GM19463 (cell line): ENCODE data around the gene RUVBL1.
"Not testable (repeated sequence)": the region's sequence is repeated elsewhere in the genome, so short reads cannot be mapped to it uniquely, and the experiment has no call there.

Experiments used
- ATAC-seq: cut with Tn5 transposase; IDR thresholded peaks from one replicate; pipeline ENCODE4 v1.9.1; 2021; ENCODE audit warnings: mild to moderate bottlenecking, moderate library complexity; ENCODE audit not compliant: unreplicated experiment

The RUVBL1 gene

GRCh38 chr3:128123538-128124368 lies at the start of gene RUVBL1:
TSS of gene RUVBL1 (minus strand) at chr3:128123812. CDS start at chr3:128123724, 88 bp downstream.
- peak; percentile 100 for ATAC-seq

GRCh38 chr3:128173200-128173599 lies 49.6 kb upstream of the RUVBL1 start:
- no peak for ATAC-seq

DNA sequence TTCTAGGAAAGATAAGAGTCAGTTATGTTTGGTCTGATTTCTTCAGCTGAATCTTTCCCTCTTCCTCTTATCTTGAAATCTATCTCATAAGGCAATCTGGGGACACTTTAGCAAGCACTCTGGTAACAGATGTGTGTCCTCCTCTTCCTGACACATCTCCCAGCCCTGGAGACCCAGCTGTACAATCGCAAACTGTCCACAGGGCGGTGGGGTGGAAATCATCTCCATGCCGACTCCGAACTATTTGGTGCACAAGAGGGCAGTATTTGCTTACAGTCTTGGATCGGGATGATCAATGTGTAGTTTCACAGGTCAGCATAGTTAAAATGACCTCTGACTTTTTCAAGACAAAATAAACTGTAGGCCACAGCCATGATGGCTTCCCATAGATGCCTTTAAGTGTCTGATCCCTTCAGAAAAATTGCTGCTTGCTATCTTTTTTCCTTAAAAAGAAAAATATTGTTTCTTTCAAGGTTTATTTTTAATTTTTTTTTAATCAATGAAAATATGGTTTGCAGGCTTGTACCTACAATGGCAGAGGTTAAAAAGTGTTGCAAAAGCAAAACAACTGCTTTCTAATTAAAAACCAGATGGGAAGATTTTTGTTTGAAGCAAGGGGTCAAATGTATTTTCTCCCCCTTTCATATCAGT lies 47.4 kb upstream of the RUVBL1 start:
- no peak for ATAC-seq

DNA sequence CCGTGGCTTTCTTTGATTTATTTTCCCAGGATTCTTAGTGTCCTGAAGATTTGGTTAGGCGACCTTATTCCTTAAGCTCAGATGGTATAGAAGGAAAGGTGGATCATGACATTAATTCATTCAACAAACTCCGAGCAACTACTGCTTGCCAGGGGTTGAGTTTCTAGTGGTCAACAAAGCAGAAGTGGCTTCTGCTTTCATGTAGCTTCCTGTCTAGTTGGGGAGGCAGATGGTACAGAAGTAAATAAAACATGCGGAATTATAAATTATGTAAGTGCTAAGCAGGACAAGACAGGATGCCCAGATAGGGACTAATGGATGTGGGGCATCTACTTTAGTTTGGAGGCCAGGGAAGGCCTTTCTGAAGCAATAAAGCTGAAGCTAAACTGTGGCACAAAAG lies 45.2 kb upstream of the RUVBL1 start:
- ATAC-seq, result no peak

GRCh38 chr3:128167973-128168674 lies 44.5 kb upstream of the RUVBL1 start:
- no peak for ATAC-seq

GRCh38 chr3:128167646-128167972 lies 44.0 kb upstream of the RUVBL1 start:
- no peak for ATAC-seq

- ATAC-seq, result no peak
These were observed 43.4 kb upstream of the RUVBL1 start for GRCh38 chr3:128166971-128167453.

GRCh38 chr3:128163432-128163831 lies 39.8 kb upstream of the RUVBL1 start:
- ATAC-seq, result no peak

DNA sequence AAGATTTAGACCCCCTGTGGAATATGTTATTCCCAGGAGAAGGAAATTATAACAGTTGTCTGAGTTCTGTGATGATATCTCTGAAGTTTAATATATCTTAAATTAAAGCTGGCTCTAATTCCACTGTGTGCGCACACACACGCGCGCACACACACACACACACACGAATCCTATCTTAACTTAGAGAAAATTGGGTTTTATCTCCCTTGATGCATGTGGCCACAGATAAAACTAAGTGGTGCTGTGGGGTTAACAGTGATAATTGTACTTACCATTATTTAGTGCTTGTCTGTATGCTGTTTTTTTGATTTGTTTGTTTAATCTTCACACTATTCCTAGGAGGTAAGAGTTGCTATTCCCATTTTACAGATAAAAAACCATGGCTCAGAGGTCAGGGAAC lies 37.0 kb upstream of the RUVBL1 start:
- ATAC-seq, result no peak

DNA sequence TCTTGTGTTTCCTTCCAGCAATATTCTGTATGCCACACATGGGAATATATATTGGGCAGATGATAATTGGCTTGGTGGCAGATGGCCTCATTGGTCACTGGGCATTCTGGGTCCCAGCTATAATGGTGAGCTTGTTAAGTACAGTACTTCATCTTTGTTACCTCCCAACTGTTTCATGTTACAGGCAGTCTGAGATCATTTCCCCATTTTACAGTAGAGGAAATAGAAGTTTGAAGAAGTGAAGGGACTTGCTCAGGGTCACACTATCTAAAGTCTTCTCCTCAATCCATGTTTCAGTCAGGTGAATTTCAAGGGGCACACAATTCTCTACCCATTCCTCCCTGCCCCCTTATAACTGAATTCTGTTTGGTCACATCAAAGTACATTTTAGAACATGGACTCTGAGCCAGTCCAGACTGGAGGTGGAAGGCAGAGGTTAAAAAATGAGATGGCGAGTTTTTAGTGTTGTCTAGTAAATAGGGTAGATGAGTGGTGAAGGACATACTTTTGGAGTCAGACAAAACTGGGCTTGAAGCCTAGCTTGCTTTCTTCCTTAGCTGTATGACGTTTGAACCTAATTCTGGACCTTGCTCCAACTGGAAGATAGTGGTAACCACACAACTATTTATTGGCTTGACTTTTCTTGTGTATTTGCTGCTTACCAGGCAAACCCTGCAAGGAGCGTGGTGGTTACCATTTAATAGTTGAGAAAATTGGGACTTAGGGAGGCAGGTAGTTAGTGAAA lies 32.2 kb upstream of the RUVBL1 start:
- ATAC-seq, result no peak

GRCh38 chr3:128154354-128154753 lies 30.7 kb upstream of the RUVBL1 start:
- ATAC-seq, result not testable (repeated sequence)

GRCh38 chr3:128153156-128154041 lies 29.8 kb upstream of the RUVBL1 start, which contains the start of gene EEFSEC:
TSS of gene EEFSEC (plus strand) at chr3:128153481. CDS start at chr3:128153508, 27 bp downstream.
- peak; percentile 83 for ATAC-seq

DNA sequence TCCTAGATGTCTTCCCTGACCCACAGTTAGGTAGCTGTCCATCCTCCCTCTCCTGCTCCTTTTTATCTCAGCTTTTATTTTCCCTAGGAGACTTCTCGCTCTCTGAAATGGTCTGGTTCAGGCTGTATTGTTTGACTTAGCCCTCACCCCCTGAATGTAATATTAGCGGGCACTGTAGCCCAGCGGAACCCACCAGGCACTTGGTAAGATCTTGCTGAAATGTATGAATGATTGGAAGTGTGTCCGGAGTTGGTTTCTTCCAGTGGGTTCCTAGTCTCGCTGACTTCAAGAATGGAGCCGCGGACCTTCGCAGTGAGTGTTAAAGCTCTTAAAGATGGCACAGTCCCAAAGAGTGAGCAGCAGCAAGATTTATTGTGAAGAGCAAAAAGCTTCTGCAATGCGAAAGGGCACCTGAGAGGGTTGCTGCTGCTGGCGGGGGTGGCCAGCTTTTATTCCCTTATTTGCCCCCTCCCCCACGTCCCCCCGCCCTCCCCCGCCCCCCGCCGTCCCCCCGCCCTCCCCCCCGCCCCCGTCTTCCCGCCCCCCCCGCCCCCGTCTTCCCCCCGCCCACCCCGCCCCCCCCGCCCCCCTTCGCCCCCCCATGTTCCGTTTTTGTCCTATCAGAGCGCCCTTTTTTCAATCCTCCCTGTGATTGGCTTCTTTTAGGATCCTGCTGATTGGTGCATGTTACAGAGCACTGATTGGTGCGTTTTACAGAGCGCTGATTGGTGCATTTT lies 29.0 kb upstream of the RUVBL1 start:
- peak; percentile 29 for ATAC-seq

DNA sequence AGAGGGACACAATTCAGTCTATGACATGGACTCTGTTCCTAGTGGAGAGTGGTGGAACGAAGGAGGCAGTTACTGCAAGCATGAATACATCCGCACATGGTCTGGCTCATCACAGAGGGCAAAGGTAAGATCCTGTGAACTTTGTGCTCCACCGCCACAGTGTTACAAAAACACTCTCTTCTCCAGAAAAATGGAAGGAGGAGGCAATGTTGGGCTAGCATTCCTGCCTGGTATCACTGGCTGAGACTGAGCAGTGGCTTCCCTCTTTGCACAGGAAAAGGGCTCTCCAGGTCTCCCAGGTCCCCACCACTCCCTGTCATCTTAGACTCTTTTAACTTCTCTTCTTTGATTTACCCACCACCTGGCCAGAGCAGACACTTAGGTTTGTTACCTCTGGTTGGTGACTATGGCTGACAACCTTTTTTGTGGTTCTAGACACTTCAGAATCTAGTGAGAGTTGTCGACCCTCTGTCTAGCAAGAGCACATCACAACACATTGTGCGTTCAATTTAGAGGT lies 28.2 kb upstream of the RUVBL1 start:
- no peak for ATAC-seq

- no peak for ATAC-seq
These were observed 26.0 kb upstream of the RUVBL1 start for GRCh38 chr3:128149650-128150049.

DNA sequence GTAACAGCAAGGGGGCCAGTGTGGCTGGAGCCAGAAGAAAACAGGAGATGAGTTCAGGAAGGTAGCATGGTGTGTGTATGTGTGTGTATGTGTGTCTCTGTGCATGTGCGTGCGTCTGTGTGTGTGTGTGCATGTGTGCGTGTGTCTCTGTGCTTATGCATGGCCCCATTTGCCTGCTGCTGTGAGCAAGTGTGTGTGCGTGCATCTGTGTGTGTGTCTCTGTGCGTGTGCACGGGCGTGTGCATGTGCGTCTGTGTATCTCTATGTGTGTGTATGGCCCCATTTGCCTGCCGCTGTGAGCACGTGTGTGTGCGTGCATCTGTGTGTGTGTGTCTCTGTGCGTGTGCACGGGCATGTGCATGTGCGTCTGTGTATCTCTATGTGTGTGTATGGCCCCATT lies 22.6 kb upstream of the RUVBL1 start:
- ATAC-seq, result no peak

DNA sequence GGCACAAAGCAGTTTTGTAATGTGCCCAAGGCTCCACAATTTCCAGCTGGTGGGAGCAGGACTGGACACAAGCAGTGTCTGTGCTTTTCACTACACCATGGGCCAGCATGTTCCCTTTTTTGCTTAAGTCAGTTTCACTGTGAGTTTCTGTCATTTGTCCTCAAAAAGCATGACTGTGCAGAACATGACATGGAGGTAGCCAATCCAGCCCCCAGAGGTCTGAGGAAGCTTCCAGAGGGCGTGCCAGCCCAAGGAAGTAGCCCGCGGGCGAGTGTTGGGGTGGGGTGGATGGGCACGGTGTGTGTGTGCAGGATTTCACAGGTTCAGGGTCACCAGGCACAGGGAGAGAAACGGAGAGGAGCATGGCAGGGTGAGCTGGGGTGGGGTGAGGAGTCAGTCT lies 21.7 kb upstream of the RUVBL1 start:
- ATAC-seq, result no peak

GRCh38 chr3:128144512-128145187 lies 21.0 kb upstream of the RUVBL1 start:
- ATAC-seq, result no peak
